Measurements from ENCODE around the gene CCDC201. TPM values are rescaled to one million over a fixed set of nuclear protein-coding genes. Genes with fewer than 3 reads are reported as not detected.
"Not testable (repeated sequence)": the region's sequence is repeated elsewhere in the genome, so short reads cannot be mapped to it uniquely, and the experiment has no call there.

The CCDC201 gene
- total and polyA plus RNA-seq, 2 of the 4 experiments (the other 2 are of a cell fraction) = not detected

DNA sequence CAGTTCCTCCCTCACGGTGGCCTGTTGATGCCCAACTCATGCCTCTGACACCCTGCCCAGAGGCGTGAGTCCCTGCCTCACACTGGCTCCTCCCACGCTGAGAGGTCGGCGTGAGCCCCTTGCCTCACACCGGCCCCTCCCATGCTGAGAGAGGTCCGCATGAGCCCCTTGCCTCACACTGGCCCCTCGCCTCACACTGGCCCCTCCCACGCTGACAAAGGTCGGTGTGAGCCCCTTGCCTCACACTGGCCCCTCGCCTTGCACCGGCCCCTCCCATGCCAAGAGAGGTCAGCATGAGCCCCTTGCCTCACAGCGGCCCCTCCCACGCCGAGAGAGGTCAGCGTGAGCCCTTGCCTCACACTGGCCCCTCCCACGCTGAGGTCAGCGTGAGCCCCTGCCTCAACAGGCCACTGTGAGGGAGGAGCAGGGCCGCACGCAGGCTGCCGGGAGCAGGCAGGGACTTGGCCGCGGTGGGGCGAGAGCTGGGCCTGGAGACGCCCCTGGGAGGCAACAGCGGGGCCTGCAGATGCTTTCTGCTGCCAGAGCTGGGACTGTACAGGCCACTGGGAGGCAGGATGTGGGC is 61.1 kb downstream of the CCDC201 start:
- H3K9me3 ChIP-seq (ENCODE audit: control insufficient read depth, insufficient read depth, low read length); H2BK15ac ChIP-seq (ENCODE audit: low read depth, low read length); ATAC-seq (ENCODE audit: low read depth); H3K79me1 ChIP-seq (ENCODE audit: low read depth in 1 of 2, low read length in 2 of 2); H2BK20ac ChIP-seq (ENCODE audit: low read depth, low read length); H4K8ac ChIP-seq (ENCODE audit: low read depth in 2 of 2, low read length in 2 of 2); H3K9me1 ChIP-seq (ENCODE audit: insufficient read depth, low read length); H3K14ac ChIP-seq (replicated peaks; ENCODE audit: low read depth, low read length); H2AK5ac ChIP-seq (ENCODE audit: low read depth, low read length); H4K20me1 ChIP-seq (ENCODE audit: insufficient read depth, low read length); H2AFZ ChIP-seq (replicated peaks; ENCODE audit: low read length, poor library complexity); POLR2A ChIA-PET (ENCODE audit: unreplicated experiment); BruUV-seq (replicated peaks); H3K4ac ChIP-seq (ENCODE audit: low read depth, low read length); intact Hi-C loops (cut with micrococcal nuclease); H3K18ac ChIP-seq (ENCODE audit: low read depth, low read length); H2BK120ac ChIP-seq (ENCODE audit: low read depth, low read length); H3K4me1 ChIP-seq (ENCODE audit: control insufficient read depth, insufficient read depth, low read length); dilution Hi-C loops (cut with HindIII; ENCODE audit: low sequenced_read_pairs, unreplicated experiment); H3K9ac ChIP-seq (ENCODE audit: low read depth, low read length); DNase-seq; H3K36me3 ChIP-seq (ENCODE audit: control insufficient read depth, insufficient read depth, low read length); H4K91ac ChIP-seq (ENCODE audit: insufficient read depth, low read depth, low read length); H4K5ac ChIP-seq (ENCODE audit: low read depth, low read length); H2AK9ac ChIP-seq (replicated peaks; ENCODE audit: low read depth, low read length, poor library complexity); H3K27ac ChIP-seq (ENCODE audit: insufficient read depth, low read length); in situ Hi-C loops (cut with MboI; ENCODE audit: low sequenced_read_pairs); H3K56ac ChIP-seq (ENCODE audit: extremely low read depth, insufficient read depth, low read length); H3K4me3 ChIP-seq (ENCODE audit: insufficient read depth, low read depth, low read length); CTCF ChIA-PET; H3K23ac ChIP-seq (ENCODE audit: low read depth, low read length); H2BK5ac ChIP-seq (ENCODE audit: low read depth, low read length, poor library complexity, severe bottlenecking); H3K4me2 ChIP-seq (ENCODE audit: low read depth, low read length); H3K27me3 ChIP-seq (ENCODE audit: control insufficient read depth, insufficient read depth, low read length): not testable (repeated sequence)
- 94% methylated on average over 15 of the region's 26 CpGs; no CpG with 5 or more reads in 1 of the 2 experiments for whole genome bisulfite sequencing, 2 experiments (ENCODE audit: extremely low coverage in 2 of 2, insufficient read length in 1 of 2)

DNA sequence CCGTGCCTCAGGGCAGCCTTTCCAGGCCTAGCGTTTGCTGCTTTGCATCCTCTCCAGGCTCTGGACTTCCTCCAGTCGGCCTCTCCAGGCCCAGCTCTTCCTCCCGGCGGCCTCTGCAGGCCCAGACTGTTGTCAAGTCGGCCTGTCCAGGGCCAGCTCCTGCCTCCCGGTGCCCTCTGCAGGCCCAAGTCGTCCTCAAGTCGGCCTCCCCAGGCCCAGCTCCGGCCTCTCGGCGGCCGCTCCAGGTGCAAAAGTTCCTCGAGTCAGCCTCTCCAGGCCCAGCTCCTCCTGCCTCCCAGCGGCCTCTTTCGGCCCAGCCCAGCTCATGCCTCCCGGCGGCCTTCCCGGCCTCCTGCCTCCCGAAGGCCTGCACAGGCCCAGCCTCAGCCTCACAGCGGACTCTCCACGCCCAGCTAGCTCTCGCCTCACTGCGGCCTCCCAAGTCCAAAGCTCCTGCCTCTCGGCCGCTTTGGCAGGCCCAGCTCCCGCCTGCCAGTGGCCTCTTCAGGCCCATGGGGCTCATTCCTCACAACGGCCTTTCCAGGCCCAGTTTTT is 62.4 kb downstream of the CCDC201 start:
- DNase-seq; ATAC-seq (ENCODE audit: low read depth); H3K9ac ChIP-seq (ENCODE audit: low read depth, low read length); H3K4me3 ChIP-seq (ENCODE audit: insufficient read depth, low read depth, low read length); H4K5ac ChIP-seq (ENCODE audit: low read depth, low read length); H2BK5ac ChIP-seq (ENCODE audit: low read depth, low read length, poor library complexity, severe bottlenecking); dilution Hi-C loops (cut with HindIII; ENCODE audit: low sequenced_read_pairs, unreplicated experiment); H3K9me3 ChIP-seq (ENCODE audit: control insufficient read depth, insufficient read depth, low read length); H3K18ac ChIP-seq (ENCODE audit: low read depth, low read length); H4K8ac ChIP-seq (ENCODE audit: low read depth in 2 of 2, low read length in 2 of 2); H2AK9ac ChIP-seq (replicated peaks; ENCODE audit: low read depth, low read length, poor library complexity); H3K36me3 ChIP-seq (ENCODE audit: control insufficient read depth, insufficient read depth, low read length); H3K56ac ChIP-seq (ENCODE audit: extremely low read depth, insufficient read depth, low read length); H3K14ac ChIP-seq (replicated peaks; ENCODE audit: low read depth, low read length); H3K4me2 ChIP-seq (ENCODE audit: low read depth, low read length); H3K27me3 ChIP-seq (ENCODE audit: control insufficient read depth, insufficient read depth, low read length); H2BK20ac ChIP-seq (ENCODE audit: low read depth, low read length); H2AFZ ChIP-seq (replicated peaks; ENCODE audit: low read length, poor library complexity); intact Hi-C loops (cut with micrococcal nuclease); CTCF ChIA-PET; H2BK15ac ChIP-seq (ENCODE audit: low read depth, low read length); H3K79me1 ChIP-seq (ENCODE audit: low read depth in 1 of 2, low read length in 2 of 2); H4K91ac ChIP-seq (ENCODE audit: insufficient read depth, low read depth, low read length); in situ Hi-C loops (cut with MboI; ENCODE audit: low sequenced_read_pairs); H2BK120ac ChIP-seq (ENCODE audit: low read depth, low read length); H3K27ac ChIP-seq (ENCODE audit: insufficient read depth, low read length); POLR2A ChIA-PET (ENCODE audit: unreplicated experiment); H4K20me1 ChIP-seq (ENCODE audit: insufficient read depth, low read length); H2AK5ac ChIP-seq (ENCODE audit: low read depth, low read length); H3K23ac ChIP-seq (ENCODE audit: low read depth, low read length); BruUV-seq (replicated peaks); H3K4ac ChIP-seq (ENCODE audit: low read depth, low read length); H3K9me1 ChIP-seq (ENCODE audit: insufficient read depth, low read length); H3K4me1 ChIP-seq (ENCODE audit: control insufficient read depth, insufficient read depth, low read length): not testable (repeated sequence)
- 95% methylated on average over 8 of the region's 28 CpGs; no CpG with 5 or more reads in 1 of the 2 experiments for WGBS, 2 experiments (ENCODE audit: extremely low coverage in 2 of 2, insufficient read length in 1 of 2)

Data from IMR-90 (cell line).